Renal cortex interstitium (tissue), 11 donors: ENCODE data around the gene CDK10. TPM values are rescaled to one million over a fixed set of nuclear protein-coding genes. Genes with fewer than 3 reads are reported as not detected.
"Not testable (repeated sequence)": the region's sequence is repeated elsewhere in the genome, so short reads cannot be mapped to it uniquely, and the experiment has no call there.

Experiments
- DNase-seq, 11 donors: peaks; one replicate each; pipeline ENCODE4 v3.0.0-alpha.2; 2013; ENCODE audit warnings: low read depth in 9 of 11, low spot score in 4 of 11; ENCODE audit errors: extremely low read depth in 1 of 11
- polyA plus RNA-seq, 3 donors: library from polyadenylated mRNA; unstranded; fragments of 120-200 nt; gene quantifications; one replicate each; pipeline ENCODE4 v1.2.1, GENCODE V29; 2013; ENCODE audit not compliant: insufficient read length in 3 of 3

Gene CDK10
- polyA plus RNA-seq, 3 donors: 90.3 to 167 (median 127) TPM

DNA sequence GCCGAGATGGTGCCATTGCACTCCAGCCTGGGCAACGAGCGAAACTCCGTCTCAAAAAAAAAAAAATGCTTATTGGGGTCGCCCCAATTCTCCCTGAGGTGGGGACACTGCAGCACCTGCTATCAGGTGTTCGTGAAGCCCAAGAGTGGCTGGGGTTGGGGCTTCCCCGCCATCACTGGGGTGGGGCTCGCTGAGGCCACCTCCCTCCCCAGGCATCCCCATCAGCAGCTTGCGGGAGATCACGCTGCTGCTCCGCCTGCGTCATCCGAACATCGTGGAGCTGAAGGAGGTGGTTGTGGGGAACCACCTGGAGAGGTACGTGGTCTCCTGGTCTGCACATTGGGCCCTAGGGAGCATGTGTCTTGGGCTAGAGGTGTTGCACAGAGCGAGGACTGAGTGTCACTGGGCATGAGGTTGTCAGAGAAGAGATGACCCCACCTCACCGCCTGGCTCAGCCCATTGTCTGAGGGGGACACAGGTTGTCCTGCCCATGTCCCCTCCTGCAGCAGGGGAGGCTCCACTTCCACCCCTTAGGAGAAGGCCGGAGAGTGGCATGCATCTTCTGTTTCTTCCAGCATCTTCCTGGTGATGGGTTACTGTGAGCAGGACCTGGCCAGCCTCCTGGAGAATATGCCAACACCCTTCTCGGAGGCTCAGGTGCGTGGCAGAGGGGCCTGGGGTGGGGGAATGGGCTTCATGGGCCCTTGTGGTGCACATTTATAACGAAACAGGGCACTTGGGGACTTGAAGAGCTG, 4.9 kb downstream of the CDK10 start:
- no peak for DNase-seq

- DNase-seq: no peak
These were observed 5.6 kb downstream of the CDK10 start for GRCh38 chr16:89691986-89692569.

- no peak for DNase-seq
These were observed 6.8 kb downstream of the CDK10 start for GRCh38 chr16:89693289-89693731.

GRCh38 chr16:89693931-89694783, 7.7 kb downstream of the CDK10 start:
- DNase-seq: no peak

DNA sequence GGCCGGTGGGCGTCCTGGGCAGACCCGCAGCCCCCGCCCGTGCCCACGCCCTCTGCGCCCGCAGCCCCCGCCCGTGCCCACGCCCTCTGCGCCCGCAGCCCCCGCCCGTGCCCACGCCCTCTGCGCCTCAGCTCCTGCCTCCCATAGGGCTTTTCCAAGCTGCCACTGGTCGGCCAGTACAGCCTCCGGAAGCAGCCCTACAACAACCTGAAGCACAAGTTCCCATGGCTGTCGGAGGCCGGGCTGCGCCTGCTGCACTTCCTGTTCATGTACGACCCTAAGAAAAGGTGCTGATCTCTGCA, 8.2 kb downstream of the CDK10 start:
- not testable (repeated sequence) for DNase-seq

DNA sequence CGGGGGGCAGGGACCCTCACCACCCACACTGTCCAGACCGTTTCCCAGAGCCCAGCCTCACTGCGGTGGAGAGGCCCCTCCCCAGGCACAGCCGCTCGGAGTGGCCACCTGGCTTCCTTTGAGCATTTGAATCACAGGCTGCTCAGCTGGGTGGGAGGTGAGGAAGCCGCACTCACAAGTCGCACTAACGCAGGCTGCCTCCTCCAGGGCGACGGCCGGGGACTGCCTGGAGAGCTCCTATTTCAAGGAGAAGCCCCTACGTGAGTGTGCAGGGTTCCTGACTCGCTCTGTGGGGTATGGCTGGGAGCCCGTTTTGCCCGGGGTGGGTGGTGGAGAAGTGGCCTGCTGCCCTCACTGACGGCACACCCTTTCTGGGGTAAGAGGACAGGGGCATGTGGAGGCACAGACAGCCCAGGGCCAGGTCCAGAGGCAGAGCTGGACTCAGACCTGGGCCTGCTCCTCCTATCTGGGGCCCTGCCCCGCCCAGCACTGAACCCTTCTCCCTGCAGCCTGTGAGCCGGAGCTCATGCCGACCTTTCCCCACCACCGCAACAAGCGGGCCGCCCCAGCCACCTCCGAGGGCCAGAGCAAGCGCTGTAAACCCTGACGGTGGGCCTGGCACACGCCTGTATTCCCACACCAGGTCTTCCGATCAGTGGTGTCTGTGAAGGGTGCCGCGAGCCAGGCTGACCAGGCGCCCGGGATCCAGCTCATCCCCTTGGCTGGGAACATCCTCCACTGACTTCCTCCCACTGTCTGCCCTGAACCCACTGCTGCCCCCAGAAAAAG, 8.8 kb downstream of the CDK10 start:
- DNase-seq: no peak

- DNase-seq: no peak
These were observed 9.6 kb downstream of the CDK10 start for GRCh38 chr16:89695875-89696669.

- no peak for DNase-seq
These were observed 10.2 kb downstream of the CDK10 start for GRCh38 chr16:89696670-89697128.

GRCh38 chr16:89697161-89697615, 10.7 kb downstream of the CDK10 start:
- DNase-seq: no peak

- no peak for DNase-seq
These were observed 11.3 kb downstream of the CDK10 start for GRCh38 chr16:89697616-89698331.

GRCh38 chr16:89698717-89699116, 12.2 kb downstream of the CDK10 start:
- not testable (repeated sequence) for DNase-seq

- not testable (repeated sequence) for DNase-seq
These were observed 13.2 kb downstream of the CDK10 start for GRCh38 chr16:89699629-89700099.

- DNase-seq: peak in 10 of 11 donors; percentile 90 to 97 (median 96)
These were observed 13.7 kb downstream of the CDK10 start for GRCh38 chr16:89700100-89700648.

- peak in 3 of 11 donors; percentile 29 to 49 (median 46) for DNase-seq
These were observed 14.3 kb downstream of the CDK10 start for GRCh38 chr16:89700649-89701424.

DNA sequence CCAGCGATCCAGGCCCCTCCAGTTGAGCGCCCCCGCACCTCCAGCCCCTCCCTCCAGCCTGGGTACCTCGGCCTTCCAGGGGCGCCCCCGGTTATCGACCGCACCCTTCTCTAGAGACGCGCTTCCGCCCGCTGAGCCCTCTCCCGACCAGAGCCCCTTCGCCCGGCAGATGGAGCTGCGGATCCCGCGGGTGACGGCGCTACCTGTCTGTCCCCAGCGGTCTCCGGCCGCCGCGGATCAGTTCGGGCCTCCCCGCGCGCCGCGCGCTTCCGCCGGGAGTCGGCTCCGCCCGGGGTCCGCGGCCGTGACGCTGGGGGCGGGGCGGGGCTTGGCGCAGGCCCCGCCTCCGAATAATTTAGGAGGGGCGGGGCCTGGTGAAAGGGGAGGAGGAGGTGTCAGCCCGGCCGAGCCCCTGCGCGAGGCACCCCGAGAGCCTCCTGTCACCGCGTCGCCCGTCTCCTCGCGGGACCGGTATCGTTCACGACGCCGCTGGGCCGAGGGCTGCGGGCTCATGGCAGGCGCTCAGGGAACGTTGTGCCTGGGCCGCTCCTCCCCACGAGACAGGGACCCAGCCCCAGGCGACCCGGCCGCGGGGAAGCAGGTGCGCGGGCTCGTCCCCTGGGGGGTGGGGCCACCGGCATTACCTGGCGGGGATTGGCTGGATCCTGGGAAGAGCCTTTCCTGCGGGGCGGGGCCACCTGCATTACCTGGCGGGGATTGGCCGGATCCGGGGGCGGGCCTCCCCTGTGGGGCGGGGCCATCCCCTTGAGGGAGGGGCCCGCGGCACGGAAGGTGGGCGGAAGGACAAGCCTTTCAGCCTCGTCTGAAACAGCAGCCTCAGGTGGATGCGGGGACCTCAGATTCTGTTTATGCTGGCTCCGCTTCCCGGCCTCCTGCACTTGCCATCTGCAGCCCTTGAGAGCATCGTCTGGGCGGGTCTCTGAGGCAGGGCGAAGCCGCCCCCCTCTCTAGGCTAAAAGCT, 15.2 kb downstream of the CDK10 start, which contains the start of gene SPATA2L:
Gene SPATA2L, minus strand, starts transcription at position 281 of the 982 bp plus-strand sequence. CDS start 473 bp downstream, outside the sequence.
- DNase-seq: peak in 10 of 11 donors; percentile 79 to 92 (median 87)
